HL-60 (cell line): ENCODE results near the gene FAR1.

Source experiments
- CTCF ChIP-seq: IDR thresholded peaks from one replicate; pipeline ENCODE4 v1.5.1; 2011; ENCODE audit warnings: low read length, control low read depth, inconsistent platforms; ENCODE audit not compliant: insufficient read depth
- GABPA ChIP-seq: IDR thresholded peaks from 2 replicates; pipeline ENCODE4 v1.6.1; 2012; ENCODE audit warnings: low read depth

GRCh38 chr11:13763341-13763740, 94.9 kb downstream of the FAR1 start:
- no peak for TF ChIP-seq GABPA
- TF ChIP-seq CTCF = no peak
